Measurements from ENCODE around the gene ADAM10. TPM values are rescaled to one million over a fixed set of nuclear protein-coding genes. Genes with fewer than 3 reads are reported as not detected.
A peak's percentile ranks its signal among the peaks of the same experiment; 100 is the strongest.
"Not testable (repeated sequence)": the region's sequence is repeated elsewhere in the genome, so short reads cannot be mapped to it uniquely, and the experiment has no call there.

ADAM10 gene
- total RNA-seq, 1 experiment from 2014 or later = 91.3 TPM

GRCh38 chr15:58604455-58604923 lies 145.0 kb downstream of the ADAM10 start:
- no TSS peak for BruUV-seq (replicated peaks)
- Histone ChIP-seq H3K9ac (ENCODE audit: low read length) (peak overlapping the region; percentile 43; the same call in 1 of the 2 replicates), H3K9me2 (replicated peaks; ENCODE audit: low read length) (no peaks in the 10 kb centered on the region), H3K27me3 (ENCODE audit: low read length) (no peaks in the 10 kb centered on the region), H3K9me3 (ENCODE audit: low read length) (no peaks in the 10 kb centered on the region), H3K4me3 (ENCODE audit: low read length) (peak overlapping the region; percentile 27; the same call in 1 of the 2 replicates), H2AFZ (ENCODE audit: low read length) (no peak overlapping the region), H4K20me1 (ENCODE audit: low read length) (no peaks in the 10 kb centered on the region), H3K4me1 (ENCODE audit: insufficient read depth, low read length) (peaks cover 29% of the 10 kb centered on the region), H3K4me2 (ENCODE audit: low read length) (peak overlapping the region; percentile 44), H3K79me2 (ENCODE audit: low read length) (no peaks in the 10 kb centered on the region), H3K27ac (ENCODE audit: low read length) (peak overlapping the region; percentile 90), H3K36me3 (ENCODE audit: low read depth, low read length) (peaks cover 4% of the 10 kb centered on the region; the same call in 1 of the 2 replicates), H3F3A (ENCODE audit: low read length, unreplicated experiment) (no peaks in the 10 kb centered on the region)
- peak; percentile 85 for ATAC-seq
- POLR2A ChIA-PET (ENCODE audit: unreplicated experiment) = interaction anchor here (0.6 kb wide), 1 partner anchor 70 kb away, joined by 3 read pairs; no protein-coding TSS in a partner anchor
- intact Hi-C loops (cut with micrococcal nuclease) = loop anchor here (10.0 kb wide), 2 partner anchors 240 to 330 kb away; no protein-coding TSS in a partner anchor
- TF ChIP-seq EZH2 (IDR thresholded peaks at IDR 0.05; ENCODE audit: low read length, unreplicated experiment) (no peak), EZH2phosphoT487 (IDR thresholded peaks at IDR 0.05; ENCODE audit: borderline replicate concordance, low read length) (no peak), CTCF (conservative IDR thresholded peaks at IDR 0.05; ENCODE audit: low read depth, low read length) (no peak)
- CTCF ChIA-PET = interaction anchor here (0.6 kb wide), 1 partner anchor 335 kb away, joined by 5 read pairs; no protein-coding TSS in a partner anchor
- peak; percentile 81 for DNase-seq

GRCh38 chr15:58603927-58604326 lies 145.6 kb downstream of the ADAM10 start:
- ATAC-seq = not testable (repeated sequence)
- ChIA-PET POLR2A (ENCODE audit: unreplicated experiment) (interaction anchor here (0.6 kb wide), 1 partner anchor 70 kb away, joined by 3 read pairs; no protein-coding TSS in a partner anchor), CTCF (interaction anchor here (0.6 kb wide), 1 partner anchor 334 kb away, joined by 5 read pairs; no protein-coding TSS in a partner anchor)

GRCh38 chr15:58602823-58603222 lies 146.7 kb downstream of the ADAM10 start:
- no peak overlapping the region for H3K27ac ChIP-seq (ENCODE audit: low read length)
- POLR2A ChIA-PET (ENCODE audit: unreplicated experiment) = no interaction called here

More at GRCh38 chr15:58603927-58604326, 145.6 kb downstream of the ADAM10 start:
- H3F3A ChIP-seq (ENCODE audit: low read length, unreplicated experiment); H3K9me3 ChIP-seq (ENCODE audit: low read length); H3K27me3 ChIP-seq (ENCODE audit: low read length); H3K9me2 ChIP-seq (replicated peaks; ENCODE audit: low read length); H3K36me3 ChIP-seq (ENCODE audit: low read depth, low read length); DNase-seq; H4K20me1 ChIP-seq (ENCODE audit: low read length); H3K79me2 ChIP-seq (ENCODE audit: low read length); H3K4me3 ChIP-seq (ENCODE audit: low read length); H2AFZ ChIP-seq (ENCODE audit: low read length): not testable (repeated sequence)
- peak overlapping the region; percentile 90 for H3K27ac ChIP-seq (ENCODE audit: low read length)
- intact Hi-C loops (cut with micrococcal nuclease) = loop anchor here (10.0 kb wide), 2 partner anchors 239 to 329 kb away; no protein-coding TSS in a partner anchor
- peak overlapping the region; percentile 34; the same call in 1 of the 2 replicates for H3K9ac ChIP-seq (ENCODE audit: low read length)
- BruUV-seq (replicated peaks) = TSS peak; percentile 56
- peaks cover 29% of the 10 kb centered on the region for H3K4me1 ChIP-seq (ENCODE audit: insufficient read depth, low read length)
- peak overlapping the region; percentile 44; the same call in 1 of the 2 replicates for H3K4me2 ChIP-seq (ENCODE audit: low read length)

More at GRCh38 chr15:58602823-58603222, 146.7 kb downstream of the ADAM10 start:
- Histone ChIP-seq H3K9me2 (replicated peaks; ENCODE audit: low read length) (no peaks in the 10 kb centered on the region), H3K4me1 (ENCODE audit: insufficient read depth, low read length) (peaks cover 29% of the 10 kb centered on the region), H3K9me3 (ENCODE audit: low read length) (no peaks in the 10 kb centered on the region), H3K27me3 (ENCODE audit: low read length) (no peaks in the 10 kb centered on the region), H3F3A (ENCODE audit: low read length, unreplicated experiment) (no peaks in the 10 kb centered on the region), H3K9ac (ENCODE audit: low read length) (no peak overlapping the region), H3K4me2 (ENCODE audit: low read length) (no peak overlapping the region), H3K79me2 (ENCODE audit: low read length) (no peaks in the 10 kb centered on the region), H4K20me1 (ENCODE audit: low read length) (no peaks in the 10 kb centered on the region), H3K4me3 (ENCODE audit: low read length) (no peak overlapping the region), H3K36me3 (ENCODE audit: low read depth, low read length) (peaks cover 4% of the 10 kb centered on the region; the same call in 1 of the 2 replicates), H2AFZ (ENCODE audit: low read length) (no peak overlapping the region)
- intact Hi-C loops (cut with micrococcal nuclease) = loop anchor here (10.0 kb wide), 2 partner anchors 238 to 328 kb away; no protein-coding TSS in a partner anchor
- ATAC-seq = no peak
- no TSS peak for BruUV-seq (replicated peaks)
- CTCF ChIA-PET = no interaction called here
- TF ChIP-seq EZH2 (IDR thresholded peaks at IDR 0.05; ENCODE audit: low read length, unreplicated experiment) = no peak
- TF ChIP-seq EZH2phosphoT487 (IDR thresholded peaks at IDR 0.05; ENCODE audit: borderline replicate concordance, low read length) = no peak
- TF ChIP-seq CTCF (conservative IDR thresholded peaks at IDR 0.05; ENCODE audit: low read depth, low read length) = no peak
- no peak for DNase-seq

All from PC-3 (cell line).